ENCODE results near the gene WNT3A.
A peak's percentile ranks its signal among the peaks of the same experiment; 100 is the strongest.

WNT3A gene

GRCh38 chr1:228097333-228098081 is 90.7 kb downstream of the WNT3A start:
- no peak for DNase-seq (ENCODE audit: extremely low read depth in 1 of 2, low read depth in 1 of 2)

GRCh38 chr1:228098323-228098931 is 91.6 kb downstream of the WNT3A start:
- no peak for DNase-seq (ENCODE audit: extremely low read depth in 1 of 2, low read depth in 1 of 2)

- no peak for DNase-seq (ENCODE audit: extremely low read depth in 1 of 2, low read depth in 1 of 2)
These were observed 92.5 kb downstream of the WNT3A start for GRCh38 chr1:228099331-228099732.

- no peak for DNase-seq (ENCODE audit: extremely low read depth in 1 of 2, low read depth in 1 of 2)
These were observed 94.2 kb downstream of the WNT3A start for GRCh38 chr1:228100822-228101613.

GRCh38 chr1:228101614-228101993 is 94.8 kb downstream of the WNT3A start:
- no peak for DNase-seq (ENCODE audit: extremely low read depth in 1 of 2, low read depth in 1 of 2)

GRCh38 chr1:228101994-228102790 is 95.4 kb downstream of the WNT3A start:
- DNase-seq (ENCODE audit: extremely low read depth in 1 of 2, low read depth in 1 of 2), result no peak

- DNase-seq (ENCODE audit: extremely low read depth in 1 of 2, low read depth in 1 of 2), result peak; percentile 87 to 91
These were observed 96.2 kb downstream of the WNT3A start, which contains the start of gene C1orf35 for GRCh38 chr1:228102791-228103620. C1orf35 (minus strand) TSS chr1:228103325; CDS start chr1:228103227, 98 bp downstream.

- no peak for DNase-seq (ENCODE audit: extremely low read depth in 1 of 2, low read depth in 1 of 2)
These were observed 97.9 kb downstream of the WNT3A start for GRCh38 chr1:228104526-228105269.

GRCh38 chr1:228105270-228105995 is 98.6 kb downstream of the WNT3A start:
- no peak for DNase-seq (ENCODE audit: extremely low read depth in 1 of 2, low read depth in 1 of 2)

GRCh38 chr1:228105996-228106799 is 99.4 kb downstream of the WNT3A start:
- DNase-seq (ENCODE audit: extremely low read depth in 1 of 2, low read depth in 1 of 2), result no peak

GRCh38 chr1:228106800-228107054 is 99.9 kb downstream of the WNT3A start:
- DNase-seq (ENCODE audit: extremely low read depth in 1 of 2, low read depth in 1 of 2), result no peak

- DNase-seq (ENCODE audit: extremely low read depth in 1 of 2, low read depth in 1 of 2), result no peak
These were observed 100.8 kb downstream of the WNT3A start for GRCh38 chr1:228107636-228108035.

- DNase-seq (ENCODE audit: extremely low read depth in 1 of 2, low read depth in 1 of 2), result no peak
These were observed 101.4 kb downstream of the WNT3A start for GRCh38 chr1:228108055-228108690.

- DNase-seq (ENCODE audit: extremely low read depth in 1 of 2, low read depth in 1 of 2), result no peak
These were observed 101.9 kb downstream of the WNT3A start for GRCh38 chr1:228108742-228109072.

GRCh38 chr1:228109073-228109961 is 102.5 kb downstream of the WNT3A start, which contains the start of gene MRPL55:
MRPL55 (minus strand) TSS chr1:228109299; CDS start chr1:228108260, 1,039 bp downstream.
- peak; percentile 92 to 98 for DNase-seq (ENCODE audit: extremely low read depth in 1 of 2, low read depth in 1 of 2)

GRCh38 chr1:228109962-228110488 is 103.2 kb downstream of the WNT3A start:
- no peak for DNase-seq (ENCODE audit: extremely low read depth in 1 of 2, low read depth in 1 of 2)
